HTERT RPE-1 (cell line): ENCODE data around the gene TMEM238.

ENCODE experiments used
- in situ Hi-C: fragments of 300-500 bp; cut with MboI; formaldehyde crosslinking; loops from 4 replicates; pipeline ENCODE4 v1.14.3; 2020; ENCODE audit warnings: low sequenced_read_pairs

The TMEM238 gene

GRCh38 chr19:55360902-55361301 lies 23.2 kb downstream of the TMEM238 start:
- in situ Hi-C loops = no loop called here

DNA sequence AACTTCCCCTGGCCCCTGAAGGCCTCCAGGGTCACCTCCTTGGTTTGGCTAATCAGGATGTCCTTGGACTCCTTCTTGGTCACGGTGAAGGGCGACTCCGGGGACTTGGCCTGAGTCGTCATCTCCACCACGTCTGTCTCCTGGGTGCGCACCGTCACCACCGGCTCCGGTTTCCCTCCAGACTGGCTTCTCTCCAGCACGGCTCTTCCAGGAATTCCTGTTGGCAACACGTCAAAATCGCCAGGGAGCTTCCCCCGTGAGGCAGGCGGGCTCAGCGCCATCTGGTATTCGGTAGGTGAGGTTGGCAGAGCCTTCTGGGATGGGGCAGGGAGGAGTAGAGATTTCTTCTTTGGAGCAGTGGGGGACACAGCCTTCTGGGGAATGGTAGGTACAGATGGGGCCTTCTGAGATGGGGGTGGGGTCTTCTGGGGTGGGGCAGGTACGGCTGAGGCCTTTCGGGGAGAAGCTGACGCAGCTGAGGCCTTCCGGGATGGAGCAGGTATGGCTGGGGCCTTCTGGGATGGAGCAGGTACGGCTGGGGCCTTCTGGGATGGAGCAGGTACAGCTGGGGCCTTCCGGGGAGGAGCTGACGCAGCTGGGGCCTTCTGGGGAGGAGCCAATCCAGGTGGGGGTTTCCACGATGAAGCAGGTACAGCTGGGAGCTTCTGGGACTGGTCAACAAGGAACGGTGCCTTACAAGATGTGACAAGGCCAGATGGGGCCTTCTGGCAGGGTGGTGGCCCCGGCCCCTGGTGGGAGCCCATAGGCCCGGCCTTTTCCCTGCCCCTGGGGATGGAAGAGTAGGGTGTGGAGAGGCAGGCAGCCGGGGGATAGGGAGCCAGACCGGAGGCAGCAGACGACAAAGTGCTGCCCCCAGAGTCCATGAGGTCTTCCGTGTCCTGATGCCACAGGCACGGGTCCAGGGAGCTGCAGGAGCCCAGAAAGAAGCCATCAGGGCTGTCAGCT lies 24.9 kb downstream of the TMEM238 start:
- in situ Hi-C loops = no loop called here

- in situ Hi-C loops = no loop called here
Measured at GRCh38 chr19:55358493-55358892, 25.6 kb downstream of the TMEM238 start.

DNA sequence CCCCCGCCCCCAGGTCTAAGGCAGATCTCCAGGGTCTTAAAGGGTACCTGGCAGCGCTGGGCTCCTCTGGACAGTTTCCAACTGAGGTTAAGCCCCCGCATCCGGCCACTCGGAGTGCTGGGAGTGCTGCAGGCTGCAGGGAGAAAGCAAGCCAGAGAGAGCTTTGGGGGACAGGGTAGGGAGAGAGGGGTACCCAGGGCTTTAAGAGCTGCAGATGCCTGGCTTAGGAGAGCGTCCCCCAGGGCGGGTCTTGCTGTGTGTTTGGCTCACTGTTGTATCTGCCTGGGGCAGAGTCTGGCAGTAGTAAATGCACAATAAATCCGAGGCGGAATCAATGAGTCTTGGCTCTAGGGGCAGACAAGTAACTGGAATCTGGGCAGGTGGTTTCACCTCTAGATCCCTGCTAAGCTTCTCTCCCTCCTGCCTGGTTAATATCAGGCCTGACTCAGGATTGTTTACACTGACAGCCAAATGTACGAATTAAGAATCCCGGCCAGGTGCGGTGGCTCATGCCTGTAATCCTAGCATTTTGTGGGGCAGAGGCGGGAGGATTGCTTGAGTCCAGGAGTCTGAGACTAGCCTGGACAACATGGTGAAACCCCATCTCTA lies 28.8 kb downstream of the TMEM238 start:
- in situ Hi-C loops = no loop called here

- in situ Hi-C loops = no loop called here
Measured at GRCh38 chr19:55354698-55355212, 29.3 kb downstream of the TMEM238 start, which contains the start of gene COX6B2. Gene COX6B2, minus strand, starts transcription at chr19:55354719. Its CDS starts 198 bp downstream, at chr19:55354521.

- in situ Hi-C loops = no loop called here
Measured at GRCh38 chr19:55353803-55354697, 30.0 kb downstream of the TMEM238 start.

GRCh38 chr19:55353356-55353802 lies 30.7 kb downstream of the TMEM238 start:
- in situ Hi-C loops = no loop called here

GRCh38 chr19:55352549-55353145 lies 31.4 kb downstream of the TMEM238 start:
- in situ Hi-C loops = no loop called here

GRCh38 chr19:55352040-55352439 lies 32.1 kb downstream of the TMEM238 start:
- in situ Hi-C loops = no loop called here

GRCh38 chr19:55350620-55351315 lies 33.3 kb downstream of the TMEM238 start:
- in situ Hi-C loops = no loop called here

DNA sequence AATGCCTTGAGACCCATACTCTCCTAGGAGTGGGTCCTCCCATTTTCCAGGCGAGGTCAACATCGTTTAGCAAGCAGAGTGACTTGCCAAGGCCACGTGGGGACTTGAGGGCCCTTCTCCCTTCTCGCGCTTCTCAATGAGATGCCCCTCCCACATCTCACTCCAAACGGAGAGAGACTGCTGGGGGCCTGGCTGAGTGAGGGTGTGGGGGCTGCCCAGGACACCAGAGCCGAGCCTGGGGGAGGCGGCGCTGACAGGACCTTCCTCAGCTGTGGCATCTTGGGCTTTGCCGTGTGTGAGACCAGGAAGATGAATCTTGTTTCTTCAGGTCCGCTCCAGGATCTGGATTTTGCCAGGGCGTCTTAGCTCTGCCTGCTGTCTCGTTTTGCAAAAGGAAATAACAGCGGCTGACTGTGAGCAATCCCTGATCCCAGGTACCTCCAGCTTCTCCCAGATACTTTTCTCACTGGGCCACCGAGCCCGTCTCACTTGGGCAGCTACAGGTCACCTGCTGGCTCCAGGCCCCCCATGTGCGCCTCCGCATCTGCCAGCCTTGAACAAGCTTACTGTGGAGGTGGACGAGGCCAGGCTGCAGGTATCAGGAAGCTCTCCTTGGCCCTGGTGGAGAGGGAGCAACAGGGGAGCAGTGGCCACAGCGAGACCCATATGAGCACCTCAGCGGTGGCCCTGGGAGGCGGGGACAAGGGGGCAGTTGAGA lies 35.6 kb downstream of the TMEM238 start:
- in situ Hi-C loops = no loop called here

GRCh38 chr19:55347442-55348009 lies 36.6 kb downstream of the TMEM238 start:
- in situ Hi-C loops = no loop called here

GRCh38 chr19:55346725-55347441 lies 37.2 kb downstream of the TMEM238 start:
- in situ Hi-C loops = no loop called here

DNA sequence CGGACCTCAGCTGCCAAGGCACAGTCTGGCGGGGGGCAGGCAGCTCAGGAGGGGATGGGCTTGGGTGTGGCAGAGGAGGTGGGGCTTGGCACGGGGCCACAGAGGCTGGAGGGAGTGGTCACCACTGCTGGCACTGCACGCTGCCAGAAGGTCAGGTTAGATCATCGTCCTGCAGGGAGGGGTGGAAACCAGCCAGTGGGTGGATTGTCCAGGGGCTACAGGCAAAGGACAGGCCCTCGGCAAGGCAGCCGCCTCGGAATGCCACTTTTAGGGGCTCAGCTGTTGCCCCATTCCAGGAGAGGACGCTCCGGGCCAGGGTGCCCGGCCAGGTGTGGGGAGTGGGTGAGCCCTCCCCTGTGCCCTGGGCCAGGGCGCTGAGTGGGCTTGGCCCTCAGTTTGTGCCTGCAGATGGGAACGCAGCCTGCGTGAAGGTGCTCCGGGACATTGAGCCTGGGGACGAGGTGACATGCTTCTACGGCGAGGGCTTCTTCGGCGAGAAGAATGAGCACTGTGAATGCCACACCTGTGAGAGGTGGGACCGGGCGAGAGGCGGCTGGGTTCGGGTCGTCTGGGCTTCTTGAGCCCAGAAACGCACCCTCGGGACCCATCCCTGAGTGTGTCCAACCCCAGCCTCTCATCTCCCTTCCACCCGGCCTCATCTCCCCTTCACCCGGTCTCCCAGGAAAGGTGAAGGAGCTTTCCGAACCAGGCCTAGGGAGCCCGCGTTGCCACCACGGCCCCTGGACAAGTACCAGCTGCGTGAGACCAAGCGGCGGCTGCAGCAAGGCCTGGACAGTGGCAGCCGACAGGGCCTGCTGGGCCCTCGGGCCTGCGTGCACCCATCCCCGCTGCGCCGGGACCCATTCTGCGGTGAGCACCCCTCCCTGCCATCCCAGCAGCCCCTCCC lies 38.0 kb downstream of the TMEM238 start:
- in situ Hi-C loops = no loop called here

GRCh38 chr19:55345101-55345817 lies 38.8 kb downstream of the TMEM238 start:
- in situ Hi-C loops = no loop called here

- in situ Hi-C loops = no loop called here
Measured at GRCh38 chr19:55344444-55344843, 39.6 kb downstream of the TMEM238 start.
